GM12872 (cell line): ENCODE data around the gene TIMP2.

Experiments
- CTCF ChIP-seq: IDR thresholded peaks from 3 replicates; pipeline ENCODE4 v1.5.1; 2011; ENCODE audit warnings: low read depth, mild to moderate bottlenecking, low read length, moderate library complexity; ENCODE audit not compliant: insufficient read depth

The TIMP2 gene

DNA sequence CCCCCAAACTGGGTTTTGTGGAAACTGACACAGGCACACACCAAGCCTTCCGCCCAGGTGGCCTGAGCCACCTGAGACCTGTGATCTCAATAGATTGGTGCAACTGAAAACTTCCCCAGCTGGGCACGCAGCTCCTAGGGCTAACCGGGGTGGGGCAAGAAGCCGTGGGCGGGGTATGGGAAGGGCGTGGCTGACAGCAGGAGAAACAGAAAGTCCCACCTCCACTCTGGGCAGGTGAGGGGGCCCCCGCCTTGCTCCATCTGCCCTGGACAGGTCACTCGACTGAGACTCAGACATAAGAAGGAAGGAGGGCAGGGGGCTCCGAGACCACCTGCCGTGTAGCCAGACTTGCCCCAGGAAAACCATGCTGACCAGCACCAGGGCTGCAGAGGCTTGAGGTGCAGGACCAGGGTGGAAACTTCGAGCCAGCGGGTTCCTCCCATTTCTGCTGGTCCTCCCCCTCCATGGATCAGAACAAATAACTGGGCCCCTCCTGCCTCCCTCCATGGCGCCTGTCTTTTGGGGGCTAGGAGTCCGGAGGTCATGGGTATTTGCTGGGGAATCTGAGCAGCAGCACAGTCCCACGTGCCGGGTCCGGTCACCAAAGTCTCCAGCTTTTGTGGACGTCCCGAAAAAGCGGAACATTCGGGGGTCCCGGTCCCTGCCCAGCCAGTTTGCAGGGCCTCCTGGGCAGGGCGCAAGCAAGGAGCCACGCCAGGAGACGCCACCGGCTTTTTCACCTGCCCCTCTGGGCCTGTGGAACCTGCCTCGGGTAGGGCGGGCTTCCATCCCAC is 1.3 kb downstream of the TIMP2 start:
- no peak for TF ChIP-seq CTCF

DNA sequence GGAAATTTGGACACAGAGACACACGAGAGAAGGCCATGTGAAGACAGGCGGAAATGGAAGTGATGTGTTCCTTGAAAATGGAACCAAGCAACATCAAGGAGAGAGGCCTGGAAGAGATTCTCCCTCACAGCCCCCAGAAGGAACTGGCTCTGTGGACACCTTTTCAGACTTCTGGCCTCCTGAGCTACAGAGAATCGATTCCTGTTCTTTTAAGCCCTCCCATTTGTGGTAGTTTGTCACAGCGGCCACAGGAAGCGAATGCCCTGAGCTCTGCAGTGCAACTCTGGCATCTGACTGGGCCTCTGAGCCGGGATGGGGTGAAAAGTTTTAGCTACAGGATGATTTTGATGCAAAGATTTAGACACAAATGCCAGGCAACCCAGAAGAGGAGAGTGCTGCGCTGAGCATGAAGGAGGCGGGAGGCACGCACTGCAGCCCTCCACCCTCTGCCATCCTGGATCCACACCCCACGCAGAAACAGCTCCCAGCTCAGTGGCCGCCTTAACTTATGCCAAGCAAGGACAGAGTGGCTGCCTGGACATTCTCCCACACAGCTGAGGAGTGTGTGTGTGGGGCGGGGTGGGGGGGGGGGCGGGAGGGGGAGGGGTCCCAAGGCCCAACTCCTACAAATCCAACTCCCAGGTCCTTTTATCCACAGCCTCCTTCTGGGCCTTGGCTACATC is 2.2 kb downstream of the TIMP2 start:
- no peak for TF ChIP-seq CTCF

- no peak for TF ChIP-seq CTCF
These were observed 3.7 kb downstream of the TIMP2 start for GRCh38 chr17:78921437-78921971.

- no peak for TF ChIP-seq CTCF
These were observed 4.7 kb downstream of the TIMP2 start for GRCh38 chr17:78920528-78920927.

DNA sequence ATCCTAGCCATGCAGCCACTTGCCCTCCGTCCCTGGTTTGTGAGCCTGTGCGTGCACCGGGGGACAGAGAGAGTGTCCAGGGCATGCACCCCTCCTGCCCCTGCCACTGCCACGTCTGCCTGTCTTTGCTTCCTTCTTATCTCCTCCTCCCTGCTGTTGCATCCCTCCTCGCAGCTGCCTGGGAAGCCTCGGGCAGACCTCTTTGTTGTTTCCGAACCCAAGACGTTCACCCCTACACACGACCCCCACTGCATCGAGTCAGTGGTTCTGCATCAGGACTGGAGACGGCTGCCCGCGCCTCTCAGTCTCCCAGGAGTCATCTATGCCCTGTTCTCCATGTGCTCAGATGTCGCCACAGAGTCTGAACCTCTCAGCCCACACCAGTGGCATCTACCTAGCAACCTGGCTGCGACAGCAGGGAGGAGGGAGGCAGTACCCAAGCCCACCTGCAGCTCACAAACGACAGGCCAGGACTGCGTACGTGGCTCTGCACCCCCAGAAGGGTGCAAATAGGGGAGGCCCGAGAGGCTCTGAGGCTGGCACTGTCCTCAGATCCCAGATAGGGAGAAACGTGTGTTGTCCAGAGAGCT is 5.2 kb downstream of the TIMP2 start:
- TF ChIP-seq CTCF: no peak

- no peak for TF ChIP-seq CTCF
These were observed 6.2 kb downstream of the TIMP2 start for GRCh38 chr17:78918979-78919378.
